HCT116 (cell line): Measurements from ENCODE around the gene UBE2E3. TPM values are rescaled to one million over a fixed set of nuclear protein-coding genes. Genes with fewer than 3 reads are reported as not detected.

ENCODE experiments used
- ATAC-seq: fragments of 200-7000 bp; cut with Tn5 transposase; 2 replicates; pipeline ENCODE4 v1.9.1; 2020; ENCODE audit warnings: mild to moderate bottlenecking, moderate library complexity
- BruUV-seq: library from RNA; stranded (reverse); fragments of 400-500 nt; replicated peaks from 2 replicates; lab custom pipeline; 2021; lab: Mats Ljungman, UMichigan
- CTCF ChIA-PET: fragments of 300-600 bp; sonication (Branson Sonifier 250); formaldehyde crosslinking; loops from one replicate; lab custom pipeline; 2021; ENCODE audit warnings: antibody characterized with exemption; lab: Charles Lee
- POLR2A ChIA-PET: fragments of 300-600, 350-600 bp; sonication (Branson Sonifier 250); formaldehyde crosslinking; loops from one replicate; lab custom pipeline; 2021; ENCODE audit warnings: antibody characterized with exemption; lab: Charles Lee
- RAD21 ChIA-PET, 2 experiments: fragments of 300-600 bp; sonication (Branson Sonifier 250); formaldehyde crosslinking; loops; one replicate each; lab custom pipeline; 2023; ENCODE audit warnings: low total read pairs in 2 of 2; ENCODE audit not compliant: uncharacterized antibody in 2 of 2, unreplicated experiment in 2 of 2, low non-redundant PET in 1 of 2; lab: Charles Lee
- DNase-seq: peaks from one replicate; pipeline ENCODE4 v3.0.0-alpha.2; 2010; ENCODE audit warnings: low read depth, low spot score
- H2AFZ ChIP-seq: fragments of 200-600 bp; shearing (Covaris generic), sonication (generic); 2 replicates; pipeline ENCODE4 v1.6.1; 2017; ENCODE audit warnings: low read depth, mixed run types, mixed read lengths, antibody characterized with exemption, low read length; ENCODE audit not compliant: poor library complexity, severe bottlenecking
- H3K27ac ChIP-seq: 2 replicates; pipeline ENCODE4 v1.5.1; 2012; ENCODE audit warnings: low read depth, low read length
- H3K27me3 ChIP-seq: fragments of 200-600 bp; sonication (generic); 2 replicates; pipeline ENCODE4 v1.6.1; 2016; ENCODE audit warnings: mixed run types, low read length, mixed read lengths; ENCODE audit not compliant: insufficient read depth
- H3K36me3 ChIP-seq, 2 experiments: fragments of 200-500 bp in 1 of 2; fragments of 200-600 bp in 1 of 2; sonication (Bioruptor generic) in 1 of 2; sonication (generic) in 1 of 2; 2 replicates each; pipeline versions ENCODE4 v1.5.1 to v1.6.1; 2014 to 2016; ENCODE audit warnings: low read length in 2 of 2, inconsistent platforms in 1 of 2, mixed read lengths in 1 of 2, mixed run types in 1 of 2; ENCODE audit not compliant: insufficient read depth in 2 of 2, control insufficient read depth in 1 of 2
- H3K4me1 ChIP-seq, 2 experiments: fragments of 200-600 bp in 1 of 2; sonication (generic) in 1 of 2; 2 replicates each; pipeline versions ENCODE4 v1.5.1 to v1.6.1; 2012 to 2017; ENCODE audit warnings: low read length in 2 of 2, inconsistent platforms in 1 of 2, mild to moderate bottlenecking in 1 of 2, mixed read lengths in 1 of 2, mixed run types in 1 of 2, moderate library complexity in 1 of 2; ENCODE audit not compliant: insufficient read depth in 2 of 2, control insufficient read depth in 1 of 2
- H3K4me2 ChIP-seq: fragments of 200-600 bp; sonication (generic); 2 replicates; pipeline ENCODE4 v1.6.1; 2017; ENCODE audit warnings: mixed run types, low read length, mixed read lengths
- H3K4me3 ChIP-seq, 2 experiments: fragments of 200-600 bp in 1 of 2; sonication (generic) in 1 of 2; replicated peaks in 1 of 2; 2 replicates each; pipeline ENCODE4 v1.5.1; 2011 to 2016; ENCODE audit warnings: low read length in 2 of 2, control low read depth in 1 of 2, low read depth in 1 of 2, mild to moderate bottlenecking in 1 of 2, mixed read lengths in 1 of 2, mixed run types in 1 of 2
- H3K79me2 ChIP-seq: fragments of 200-600 bp; sonication (generic); 2 replicates; pipeline ENCODE4 v1.6.1; 2017; ENCODE audit warnings: mild to moderate bottlenecking, mixed run types, low read length, moderate library complexity, mixed read lengths; ENCODE audit not compliant: insufficient read depth
- H3K9ac ChIP-seq: fragments of 200-600 bp; sonication (generic); 2 replicates; pipeline ENCODE4 v1.6.1; 2016; ENCODE audit warnings: low read length, mixed read lengths
- H3K9me2 ChIP-seq: fragments of 200-600 bp; sonication (generic), shearing (Covaris generic); 2 replicates; pipeline ENCODE4 v1.6.1; 2017; ENCODE audit warnings: mixed run types, mild to moderate bottlenecking, moderate library complexity; ENCODE audit not compliant: insufficient read depth
- H3K9me3 ChIP-seq, 2 experiments: fragments of 200-500 bp in 1 of 2; fragments of 200-600 bp in 1 of 2; sonication (Bioruptor generic) in 1 of 2; sonication (generic) in 1 of 2; 2 replicates each; pipeline ENCODE4 v1.6.1; 2014 to 2017; ENCODE audit warnings: low read length in 2 of 2, mixed read lengths in 2 of 2, inconsistent platforms in 1 of 2, low read depth in 1 of 2, mild to moderate bottlenecking in 1 of 2, mixed run types in 1 of 2, moderate library complexity in 1 of 2; ENCODE audit not compliant: control insufficient read depth in 1 of 2, insufficient read depth in 1 of 2
- H4K20me1 ChIP-seq: fragments of 200-600 bp; sonication (generic), shearing (Covaris generic); 2 replicates; pipeline ENCODE4 v1.6.1; 2017; ENCODE audit warnings: mixed run types, mild to moderate bottlenecking, moderate library complexity; ENCODE audit not compliant: insufficient read depth
- ATF3 ChIP-seq: IDR thresholded peaks from 2 replicates; pipeline ENCODE4 v1.6.1; 2012
- CEBPB ChIP-seq: IDR thresholded peaks from 2 replicates; pipeline ENCODE4 v1.6.1; 2012; ENCODE audit warnings: low read depth
- CTCF ChIP-seq, 3 experiments: fragments of 200-600 bp in 1 of 3; sonication (generic) in 1 of 3; IDR thresholded peaks in 2 of 3; conservative IDR thresholded peaks in 1 of 3; 2 replicates each; pipeline ENCODE4 v1.5.1; 2012 to 2017; ENCODE audit warnings: low read depth in 2 of 3, low read length in 2 of 3, antibody characterized with exemption in 1 of 3, borderline replicate concordance in 1 of 3, control low read depth in 1 of 3, mild to moderate bottlenecking in 1 of 3, mixed read lengths in 1 of 3, mixed run types in 1 of 3, moderate library complexity in 1 of 3; ENCODE audit not compliant: insufficient read depth in 1 of 3
- EGR1 ChIP-seq: IDR thresholded peaks from 2 replicates; pipeline ENCODE4 v1.6.1; 2012; ENCODE audit warnings: low read depth
- ELF1 ChIP-seq: IDR thresholded peaks from 2 replicates; pipeline ENCODE4 v1.6.1; 2012; ENCODE audit warnings: low read depth, borderline replicate concordance
- EZH2phosphoT487 ChIP-seq: fragments of 200-600 bp; IDR thresholded peaks from 2 replicates; pipeline ENCODE4 v1.6.1; 2018; ENCODE audit warnings: antibody characterized with exemption, borderline replicate concordance
- FOSL1 ChIP-seq: IDR thresholded peaks from 2 replicates; pipeline ENCODE4 v1.6.1; 2012; ENCODE audit warnings: low read depth
- JUND ChIP-seq: IDR thresholded peaks from 2 replicates; pipeline ENCODE4 v1.6.1; 2012
- MAX ChIP-seq: IDR thresholded peaks from 2 replicates; pipeline ENCODE4 v1.6.1; 2012
- POLR2A ChIP-seq: IDR thresholded peaks from 2 replicates; pipeline ENCODE4 v1.7.0; 2011; ENCODE audit warnings: borderline replicate concordance; ENCODE audit not compliant: insufficient read depth, insufficient read length; ENCODE audit errors: extremely low read depth
- POLR2AphosphoS5 ChIP-seq: IDR thresholded peaks from 2 replicates; pipeline ENCODE4 v1.6.1; 2011; ENCODE audit warnings: mild to moderate bottlenecking, low read depth, low read length, moderate library complexity
- RAD21 ChIP-seq: IDR thresholded peaks from 2 replicates; pipeline ENCODE4 v1.6.1; 2012; ENCODE audit warnings: low read depth, mild to moderate bottlenecking
- REST ChIP-seq: IDR thresholded peaks from 2 replicates; pipeline ENCODE4 v1.6.1; 2012; ENCODE audit warnings: low read depth
- SP1 ChIP-seq: IDR thresholded peaks from 2 replicates; pipeline ENCODE4 v1.6.1; 2012; ENCODE audit warnings: low read depth
- YY1 ChIP-seq: IDR thresholded peaks from 2 replicates; pipeline ENCODE4 v1.6.1; 2011; ENCODE audit warnings: low read length, low read depth, moderate library complexity, mild to moderate bottlenecking; ENCODE audit not compliant: insufficient replicate concordance; ENCODE audit errors: extremely low read depth
- ZNF274 ChIP-seq: fragments of 200-500 bp; sonication (Bioruptor generic); IDR thresholded peaks from 2 replicates; pipeline ENCODE4 v1.6.1; 2014; ENCODE audit warnings: mild to moderate bottlenecking, low read depth, low read length, inconsistent platforms
- intact Hi-C: fragments of 100-400 bp; cut with micrococcal nuclease; formaldehyde crosslinking; loops from 2 replicates; pipeline ENCODE4 v1.10.0; 2022
- total RNA-seq: library from RNA; stranded (reverse); gene quantifications from one replicate; pipeline ENCODE4 v1.2.1, GENCODE V29; 2021; ENCODE audit not compliant: unreplicated experiment

Gene UBE2E3
- total RNA-seq, 1 experiment from 2014 or later = 64.2 TPM

- H3K27ac ChIP-seq = peak overlapping the region; percentile 63; the same call in 1 of the 2 replicates
- DNase-seq (no peak), ATAC-seq (no peak)
- CTCF ChIA-PET = interaction anchor here (1.9 kb wide), 1 partner anchor 608 kb away, joined by 6 read pairs; no protein-coding TSS in a partner anchor
- H2AFZ ChIP-seq = peak overlapping the region; percentile 69
- no peaks in the 10 kb centered on the region for H4K20me1 ChIP-seq
- no TSS peak for BruUV-seq
- no peaks in the 10 kb centered on the region for H3K27me3 ChIP-seq
- peak overlapping the region; percentile 77 for H3K4me2 ChIP-seq
- H3K36me3 ChIP-seq = no peaks in the 10 kb centered on the region
- H3K9me3 ChIP-seq = no peaks in the 10 kb centered on the region
- H3K9ac ChIP-seq = no peak overlapping the region; the same call in 1 of the 2 replicates
- intact Hi-C loops = loop anchor here (10.0 kb wide), 1 partner anchor 967 kb away; no protein-coding TSS in a partner anchor
- no peak overlapping the region for H3K4me3 ChIP-seq
- no peaks in the 10 kb centered on the region for H3K79me2 ChIP-seq
- POLR2A ChIA-PET = no interaction called here
- H3K4me1 ChIP-seq = peaks cover 28 to 47% of the 10 kb centered on the region in 2 experiments
- H3K9me2 ChIP-seq = no peaks in the 10 kb centered on the region
- no peak for TF ChIP-seq EZH2phosphoT487
- TF ChIP-seq JUND = no peak
- no peak for TF ChIP-seq CEBPB
- no peak for TF ChIP-seq ATF3
- TF ChIP-seq ZNF274 = no peak
- TF ChIP-seq POLR2A = no peak
- no peak for TF ChIP-seq SP1
- TF ChIP-seq EGR1 = no peak
- no peak for TF ChIP-seq CTCF (IDR thresholded peaks at IDR 0.05 in 2 of 3, conservative IDR thresholded peaks at IDR 0.05 in 1 of 3; ENCODE audit: borderline replicate concordance in 1 of 3, insufficient read depth in 1 of 3, low read depth in 2 of 3, low read length in 2 of 3)
- no peak for TF ChIP-seq MAX
- no peak for TF ChIP-seq POLR2AphosphoS5
- TF ChIP-seq ELF1 = no peak
- TF ChIP-seq RAD21 = no peak
- TF ChIP-seq REST = no peak
- no peak for TF ChIP-seq YY1
- TF ChIP-seq FOSL1 = no peak
- RAD21 ChIA-PET = no interaction called here
Measured at GRCh38 chr2:181107628-181107945, 127.2 kb downstream of the UBE2E3 start.
